CMK (cell line): Measurements from ENCODE around the gene METTL24.
"Not testable (repeated sequence)": the region's sequence is repeated elsewhere in the genome, so short reads cannot be mapped to it uniquely, and the experiment has no call there.

Source experiments
- DNase-seq: peaks from one replicate; pipeline ENCODE4 v3.0.0-alpha.2; 2010; ENCODE audit warnings: low read depth

METTL24 gene

DNA sequence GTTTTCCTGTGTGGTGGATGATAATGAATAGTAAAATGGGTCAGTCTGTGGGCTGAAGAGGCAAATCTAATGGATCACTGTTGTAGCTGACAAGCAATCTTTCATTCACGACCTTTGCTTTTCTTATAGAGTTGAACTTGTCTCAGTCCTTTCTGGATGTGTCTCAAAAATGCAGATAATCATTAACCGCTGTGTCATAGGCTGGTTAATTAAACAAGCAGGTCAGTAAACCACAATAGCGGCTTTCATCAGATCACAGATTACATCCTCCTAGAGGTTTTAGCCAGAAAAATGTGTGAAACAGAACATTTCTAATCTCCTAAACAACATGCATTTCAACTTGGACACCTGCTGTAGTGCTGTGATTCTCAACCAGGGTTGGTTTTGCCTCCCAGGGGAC lies 2.5 kb upstream of the METTL24 start:
- no peak for DNase-seq

DNA sequence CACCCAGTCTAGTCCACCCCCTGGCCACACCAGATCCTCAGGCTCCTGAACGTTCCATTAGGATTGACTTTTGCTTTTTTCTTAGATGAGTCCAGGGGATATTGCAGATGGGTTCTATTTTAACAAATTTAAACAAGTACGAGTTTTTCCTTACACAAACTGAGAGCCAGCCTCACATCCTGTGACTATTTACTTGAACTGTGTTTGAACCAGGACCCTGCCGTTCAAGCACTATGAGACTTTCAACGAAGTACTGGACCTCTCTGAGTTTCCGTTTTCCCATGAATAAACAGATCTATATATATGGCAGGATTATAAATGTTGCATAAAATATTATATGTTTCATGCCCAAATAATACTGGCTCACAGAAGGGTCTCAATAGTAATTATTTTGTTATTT lies 1.4 kb upstream of the METTL24 start:
- DNase-seq: no peak

DNA sequence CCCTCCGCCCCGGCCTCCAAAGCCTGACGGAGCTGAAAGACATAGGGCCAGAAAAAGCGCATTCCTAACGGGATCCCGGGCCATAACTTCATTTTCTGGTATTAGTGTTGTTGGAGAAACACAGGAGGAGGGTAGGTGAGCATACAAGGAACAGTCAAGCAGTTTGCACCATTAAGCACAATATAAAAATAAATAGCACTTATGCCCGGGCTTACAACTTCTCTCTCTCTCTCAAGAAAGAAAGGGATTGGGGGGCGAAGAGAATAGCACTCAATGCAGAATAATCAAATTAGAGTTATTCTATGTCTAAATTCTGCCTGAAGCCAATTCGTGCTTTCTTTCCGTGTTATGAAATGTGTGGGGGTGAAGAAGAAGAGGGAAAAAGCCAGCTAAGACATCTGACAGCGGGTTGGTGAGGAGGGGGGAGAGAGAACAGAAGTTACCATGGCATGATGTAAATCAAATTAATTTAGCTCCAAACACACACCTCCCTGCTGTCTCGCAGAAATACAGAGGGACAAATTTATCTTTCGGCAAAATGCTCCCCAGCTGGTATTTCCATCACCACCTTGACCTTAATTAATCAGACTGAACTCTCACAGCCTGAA lies 508 bp upstream of the METTL24 start:
- no peak for DNase-seq

DNA sequence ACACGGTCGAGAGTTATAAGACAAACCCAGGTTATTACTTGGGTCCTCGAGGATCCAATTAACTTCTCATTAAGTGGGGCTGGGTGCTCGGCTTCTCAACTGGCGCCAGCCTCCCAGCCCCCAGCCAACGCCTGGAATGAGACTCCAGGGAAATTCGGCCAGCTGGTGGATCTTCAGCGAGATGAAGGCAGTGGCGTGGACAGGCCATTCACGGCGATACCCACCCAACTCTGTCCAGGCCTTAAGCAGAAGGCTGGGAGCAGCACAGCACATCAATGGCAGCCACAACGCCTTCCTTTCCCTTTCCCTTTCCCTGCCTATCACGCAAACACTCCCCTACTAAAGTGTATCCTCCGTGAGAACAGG lies 868 bp downstream of the METTL24 start:
- no peak for DNase-seq

DNA sequence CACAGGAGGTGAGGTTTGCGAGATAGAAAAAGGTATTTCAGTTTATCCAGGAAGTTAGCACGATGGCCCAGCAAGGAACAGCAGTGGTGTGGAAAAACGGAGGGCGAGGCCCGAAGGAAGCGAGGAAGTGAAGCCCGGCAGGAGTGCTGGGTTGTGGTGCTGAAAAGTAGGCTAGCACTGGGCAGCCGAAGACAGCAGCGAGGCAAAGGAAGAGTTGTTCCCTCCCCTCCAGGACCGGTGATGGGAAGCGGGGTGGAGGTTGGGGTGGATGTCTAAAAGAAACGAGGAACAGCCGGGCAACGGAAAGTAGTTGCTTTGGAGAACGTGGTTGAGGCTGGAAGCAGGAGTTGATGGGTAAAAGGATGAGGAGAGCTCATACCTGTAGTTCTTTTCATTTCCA lies 1.4 kb downstream of the METTL24 start:
- no peak for DNase-seq

DNA sequence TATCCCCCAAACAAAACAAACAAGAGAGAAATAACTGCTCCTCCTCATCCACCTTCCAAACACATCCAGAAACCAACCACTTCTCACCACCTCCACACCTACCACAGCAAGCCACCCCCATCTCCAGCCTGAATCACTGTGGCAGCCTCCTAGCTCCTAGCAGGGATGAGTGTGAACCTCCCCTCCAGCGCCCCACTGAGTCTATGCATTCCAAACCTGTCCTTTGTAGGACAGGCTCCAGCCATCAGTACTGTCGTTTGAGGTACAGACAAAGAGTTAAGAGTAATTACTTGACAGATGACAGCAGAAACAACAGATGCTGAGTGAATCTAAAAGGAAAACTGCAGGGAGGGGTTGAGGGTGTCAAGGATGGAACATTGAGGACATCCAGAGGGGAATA lies 2.4 kb downstream of the METTL24 start:
- no peak for DNase-seq

DNA sequence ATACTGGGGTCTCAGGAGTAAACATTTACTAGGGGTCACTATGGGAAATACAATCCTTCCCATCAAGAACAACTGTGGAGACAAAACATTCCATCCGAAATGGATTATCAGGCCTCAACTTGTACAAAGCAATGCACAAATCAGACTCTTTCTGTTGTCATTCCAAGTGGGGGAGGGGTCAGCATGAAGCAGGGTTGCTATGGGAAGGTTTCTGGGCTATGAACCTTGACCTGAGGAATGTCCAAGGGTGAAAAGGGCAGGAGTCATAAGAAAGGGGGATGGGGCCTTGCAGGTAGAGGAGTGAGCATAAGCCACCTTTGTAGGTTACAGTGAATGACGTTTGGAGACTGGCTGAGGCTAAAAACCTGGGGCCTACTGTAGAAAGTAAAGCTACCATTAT lies 3.1 kb downstream of the METTL24 start:
- no peak for DNase-seq

DNA sequence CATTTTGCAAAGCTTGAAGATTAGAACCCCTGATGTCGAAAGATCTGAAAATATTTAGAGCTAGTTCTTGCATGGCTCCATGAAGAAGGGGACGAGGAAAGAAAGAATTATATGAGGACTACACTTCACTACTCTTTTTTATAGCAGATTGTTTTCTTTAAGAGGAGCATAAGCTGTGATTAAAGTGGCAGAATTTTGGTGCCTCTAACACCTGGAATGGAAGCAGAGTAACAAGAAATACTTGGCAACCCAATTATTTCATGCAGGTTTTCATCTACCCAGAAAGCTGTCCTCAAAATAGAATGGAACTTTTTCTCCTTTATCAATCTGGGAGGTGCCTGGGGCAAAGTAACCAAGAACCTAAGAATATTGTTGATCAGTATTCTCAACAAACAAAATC lies 4.0 kb downstream of the METTL24 start:
- no peak for DNase-seq

DNA sequence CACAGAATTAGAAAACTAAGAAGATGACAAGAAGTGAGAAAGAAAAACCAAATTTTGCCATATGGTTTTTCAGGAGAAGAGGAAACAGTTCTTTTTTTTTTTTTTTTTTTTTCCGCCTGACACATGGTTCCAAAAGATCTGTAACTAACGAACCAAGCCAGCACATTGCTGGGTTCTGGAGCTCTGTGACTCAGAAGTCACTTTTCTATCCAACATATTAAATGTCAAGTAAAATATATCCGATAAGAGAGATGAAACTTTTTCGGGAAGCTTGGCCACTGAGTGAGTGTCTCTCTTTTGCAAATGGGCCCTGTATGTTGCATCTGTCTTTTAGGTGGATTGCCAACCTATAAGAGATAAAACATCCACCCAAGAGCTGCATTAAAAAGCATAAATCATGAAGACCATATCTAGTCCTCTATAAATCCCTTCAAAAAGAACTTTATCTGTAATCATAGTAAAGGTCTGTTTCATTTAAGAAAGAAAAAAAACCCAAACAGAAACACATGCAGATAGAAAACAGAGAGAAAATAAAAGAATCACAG lies 4.6 kb downstream of the METTL24 start:
- no peak for DNase-seq

DNA sequence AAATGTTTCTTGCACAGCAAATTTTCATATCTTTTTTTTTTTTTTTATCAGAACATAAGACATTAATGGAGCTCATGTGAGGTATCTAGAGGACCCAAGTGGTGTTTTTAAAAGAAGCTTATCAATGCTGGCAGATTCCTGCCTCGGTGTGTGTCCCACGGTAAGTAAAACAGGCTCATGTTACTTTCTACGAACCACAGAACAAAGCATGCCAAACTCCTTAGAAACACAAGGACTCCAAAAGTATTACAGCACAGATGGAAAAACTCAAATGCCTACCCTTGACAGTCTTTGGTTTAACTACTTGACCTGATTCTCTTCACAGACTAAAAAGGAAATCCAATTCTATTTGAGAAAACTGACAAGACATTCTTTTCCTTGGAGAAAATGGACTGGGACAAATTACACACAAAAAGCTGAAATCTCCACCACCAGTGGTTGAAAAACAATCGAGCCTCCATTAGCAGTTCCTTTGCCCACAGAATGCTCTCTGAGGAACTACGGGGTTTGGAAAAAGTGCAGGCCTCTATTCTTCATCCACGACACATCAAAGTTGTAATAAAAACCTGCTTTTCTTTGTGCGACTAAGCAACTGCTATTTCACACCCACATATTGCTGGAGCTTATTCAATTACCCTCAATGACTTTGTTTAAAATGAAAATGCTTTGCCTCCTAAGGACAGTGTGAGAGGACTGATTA lies 5.4 kb downstream of the METTL24 start:
- DNase-seq: no peak

DNA sequence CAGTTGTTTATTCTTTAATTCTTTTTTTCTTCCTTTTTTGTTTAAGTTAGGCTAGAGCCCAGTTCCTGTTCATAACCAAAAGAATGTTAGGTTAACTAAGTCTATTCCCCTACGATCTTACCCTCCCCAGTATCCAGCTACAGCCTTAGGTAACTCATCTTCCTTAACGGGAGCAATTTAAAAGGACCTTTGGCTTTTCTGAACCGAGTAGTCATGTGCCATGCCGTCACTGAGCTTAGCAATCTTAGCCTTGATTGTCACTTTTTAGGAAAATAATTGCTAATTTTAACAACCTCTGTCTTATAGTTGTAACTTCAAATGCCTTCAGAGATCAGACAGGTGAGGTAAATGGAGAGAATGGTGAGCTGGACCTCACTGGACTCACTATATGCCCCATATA lies 6.2 kb downstream of the METTL24 start:
- DNase-seq: no peak

DNA sequence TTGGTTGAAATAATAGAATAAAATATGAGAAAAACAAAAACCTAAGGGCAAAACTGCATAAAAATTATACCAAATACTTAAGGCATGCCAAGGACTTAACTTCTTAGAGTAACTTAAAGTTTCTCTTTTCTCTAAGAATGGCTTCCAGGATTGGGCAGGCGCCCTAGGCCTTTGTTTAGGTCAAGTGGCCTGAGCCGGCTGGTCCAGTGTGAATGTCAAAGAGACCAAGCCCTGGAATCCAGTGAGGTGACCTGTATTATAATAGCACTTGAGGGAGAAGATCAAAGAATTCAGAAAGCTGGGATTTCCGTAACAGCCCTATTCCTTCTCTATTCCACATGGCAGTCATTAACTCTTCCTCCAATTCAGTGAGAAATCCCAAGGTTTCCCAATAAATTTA lies 6.6 kb downstream of the METTL24 start:
- no peak for DNase-seq

DNA sequence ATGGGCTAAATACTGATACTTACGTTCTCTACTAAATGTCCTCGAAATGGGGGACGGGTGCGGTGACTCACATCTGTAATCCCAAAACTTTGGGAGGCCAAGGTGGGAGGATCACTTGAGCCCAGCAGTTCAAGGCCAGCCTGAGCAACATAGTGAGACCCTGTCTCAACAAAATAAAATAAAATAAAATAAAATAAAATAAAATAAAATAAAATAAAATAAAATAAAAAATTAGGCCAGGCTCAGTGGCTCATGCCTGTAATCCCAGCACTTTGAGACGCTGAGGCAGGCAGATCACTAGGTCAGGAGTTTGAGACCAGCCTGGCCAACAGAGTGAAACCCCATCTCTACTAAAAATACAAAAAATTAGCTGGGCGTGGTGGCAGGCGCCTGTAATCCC lies 7.6 kb downstream of the METTL24 start:
- not testable (repeated sequence) for DNase-seq

DNA sequence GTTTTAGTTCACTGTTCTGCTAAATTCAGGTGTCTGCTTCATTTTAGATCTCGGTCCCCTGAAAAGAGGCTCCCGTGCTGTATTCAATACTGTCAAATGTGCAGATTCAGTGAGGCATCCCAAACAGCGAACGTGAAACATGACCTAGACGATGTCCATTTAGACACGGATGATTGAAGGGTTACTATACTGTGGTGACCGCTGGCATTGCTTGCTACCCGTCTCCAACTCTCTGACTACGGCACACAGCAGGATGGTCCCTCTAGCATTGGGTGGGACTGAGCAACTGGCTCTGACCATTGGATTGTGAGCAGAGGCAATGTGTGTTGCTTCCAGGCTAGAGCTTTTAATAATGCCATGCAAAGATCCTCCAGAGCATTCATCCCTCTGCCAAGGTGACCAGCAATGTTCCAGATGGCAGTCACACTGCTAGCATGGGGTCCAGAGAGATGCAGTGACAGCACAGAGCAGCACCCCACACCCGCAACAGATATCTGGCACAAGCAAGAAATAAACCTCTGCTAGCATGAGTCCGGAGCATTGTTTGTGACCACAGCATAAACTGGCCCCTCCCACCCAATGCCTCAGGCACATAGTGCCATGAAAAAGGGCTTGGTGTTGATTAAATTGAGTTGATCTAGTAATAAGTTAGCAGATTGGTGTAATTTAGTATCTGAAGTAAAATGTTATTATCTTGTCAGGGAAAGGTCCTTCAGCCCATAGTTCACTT lies 9.0 kb downstream of the METTL24 start:
- DNase-seq: no peak

DNA sequence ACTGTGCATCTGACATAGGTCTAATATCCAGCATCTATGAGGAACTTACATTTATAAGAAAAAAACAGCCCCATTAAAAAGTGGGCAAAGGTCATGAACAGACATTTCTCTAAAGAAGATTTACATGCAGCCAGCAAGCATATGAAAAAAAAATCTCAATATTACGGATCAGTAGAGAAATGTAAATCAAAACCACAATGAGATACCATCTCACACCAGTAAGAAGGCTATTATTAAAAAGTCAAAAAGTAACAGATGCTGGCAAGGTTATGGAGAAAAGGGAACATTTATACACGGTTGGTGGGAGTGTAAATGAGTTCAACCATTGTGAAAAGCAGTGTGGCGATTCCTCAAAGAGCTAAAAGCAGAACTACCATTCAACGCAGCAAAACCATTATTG lies 13.1 kb downstream of the METTL24 start:
- no peak for DNase-seq

DNA sequence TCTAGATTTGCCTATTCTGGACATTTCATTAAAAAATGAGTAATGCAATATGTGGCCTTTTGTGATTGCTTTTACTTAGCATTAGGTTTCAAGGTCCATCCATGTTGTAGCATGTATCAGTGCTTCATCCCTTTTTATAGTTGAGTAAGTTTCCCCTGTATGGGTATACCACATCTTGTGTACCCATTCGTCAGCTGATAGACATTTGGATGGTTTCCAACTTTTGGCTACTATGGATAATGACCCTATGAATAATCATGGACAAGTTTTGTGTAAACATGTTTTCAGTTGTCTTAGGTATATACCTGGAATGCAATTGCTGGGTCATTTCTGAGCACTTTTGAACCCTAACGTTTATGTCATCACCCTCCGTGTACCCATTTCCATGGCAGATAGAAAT lies 15.4 kb downstream of the METTL24 start:
- DNase-seq: no peak

DNA sequence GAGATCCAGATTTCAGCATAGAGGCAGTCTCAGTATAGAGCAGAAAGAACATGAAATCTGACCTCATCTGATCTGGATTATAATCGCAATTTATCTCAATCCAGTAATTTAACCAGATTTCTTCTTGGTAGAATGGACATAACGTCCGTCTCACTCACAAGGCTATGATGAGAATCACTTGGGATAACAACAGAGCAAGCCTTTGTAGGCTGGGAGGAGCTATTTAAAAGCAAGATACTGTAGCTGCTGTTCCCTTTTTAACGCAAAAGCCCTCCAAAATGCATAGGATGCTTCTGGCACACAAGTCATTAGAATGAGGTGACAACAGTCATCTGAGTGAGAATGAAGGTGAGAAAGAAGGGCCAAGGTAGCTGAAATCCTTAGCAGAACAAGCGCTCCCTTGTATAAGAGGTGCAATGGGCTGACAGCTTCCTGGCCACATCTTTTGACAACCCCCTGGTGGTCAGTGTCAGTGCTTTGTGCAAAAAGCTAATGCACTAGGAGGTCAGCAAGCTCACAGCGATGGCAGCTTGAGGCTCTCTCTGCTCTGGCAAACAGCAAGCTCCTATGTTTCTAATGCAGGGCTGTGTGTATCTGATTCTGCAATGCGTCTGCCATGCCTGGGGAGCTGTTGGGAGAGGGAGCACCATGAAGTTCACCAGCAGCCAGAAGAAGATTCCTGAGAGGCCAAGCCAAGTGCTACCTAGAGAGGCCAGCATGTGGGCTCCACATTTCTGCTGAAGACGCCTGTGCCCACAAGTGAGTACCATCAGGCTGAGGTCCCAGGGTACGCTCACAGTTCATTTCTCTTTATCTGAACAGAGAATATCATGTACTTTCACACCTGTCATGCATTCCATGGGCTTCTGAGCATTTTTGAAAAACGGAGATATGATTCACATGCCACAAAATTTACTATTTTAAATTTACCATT lies 16.2 kb downstream of the METTL24 start:
- DNase-seq: no peak

DNA sequence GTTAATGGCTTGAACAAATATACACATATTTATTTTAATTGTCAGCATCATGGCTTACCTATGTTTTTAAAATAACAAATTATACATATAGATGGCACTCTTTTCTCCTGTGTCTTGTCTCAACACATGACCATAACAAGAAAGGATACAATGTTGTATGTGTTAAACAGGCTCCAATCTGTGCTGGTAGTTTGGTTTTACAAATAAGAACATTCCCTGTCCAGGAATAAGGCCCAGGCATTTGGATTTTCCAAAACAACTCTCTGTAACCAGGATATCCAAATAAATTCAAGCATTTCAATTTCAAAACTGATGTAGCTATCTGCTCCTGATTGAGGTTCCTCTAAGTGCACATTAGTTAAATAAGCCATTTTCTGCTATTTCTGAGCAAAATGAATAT lies 17.1 kb downstream of the METTL24 start:
- DNase-seq: no peak

DNA sequence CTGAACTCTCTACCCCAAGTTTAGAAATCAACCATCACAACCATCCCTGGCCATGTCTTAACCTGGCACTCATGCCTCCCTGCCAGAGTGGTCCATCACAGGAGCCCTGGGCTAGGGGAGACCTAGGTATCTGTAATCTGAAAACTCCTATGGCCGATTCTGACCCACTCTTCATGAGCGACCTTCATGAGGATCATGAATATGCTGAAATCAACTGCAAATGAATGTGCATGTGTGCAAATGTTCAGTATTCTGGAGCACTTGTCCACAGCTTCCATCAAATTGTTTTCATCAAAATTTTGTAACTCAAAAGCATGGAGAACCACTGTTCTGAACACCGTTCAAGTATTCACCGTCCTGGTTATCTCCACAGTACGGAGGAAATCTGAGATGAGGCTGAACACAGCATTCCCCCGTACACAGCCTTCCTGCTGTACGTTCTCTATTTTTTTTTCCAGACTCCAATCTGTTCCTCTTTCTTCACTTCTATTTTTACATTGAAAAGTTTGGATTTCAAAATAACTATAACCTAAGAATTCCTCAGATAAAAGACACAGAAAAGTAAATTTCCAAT lies 17.7 kb downstream of the METTL24 start:
- no peak for DNase-seq

DNA sequence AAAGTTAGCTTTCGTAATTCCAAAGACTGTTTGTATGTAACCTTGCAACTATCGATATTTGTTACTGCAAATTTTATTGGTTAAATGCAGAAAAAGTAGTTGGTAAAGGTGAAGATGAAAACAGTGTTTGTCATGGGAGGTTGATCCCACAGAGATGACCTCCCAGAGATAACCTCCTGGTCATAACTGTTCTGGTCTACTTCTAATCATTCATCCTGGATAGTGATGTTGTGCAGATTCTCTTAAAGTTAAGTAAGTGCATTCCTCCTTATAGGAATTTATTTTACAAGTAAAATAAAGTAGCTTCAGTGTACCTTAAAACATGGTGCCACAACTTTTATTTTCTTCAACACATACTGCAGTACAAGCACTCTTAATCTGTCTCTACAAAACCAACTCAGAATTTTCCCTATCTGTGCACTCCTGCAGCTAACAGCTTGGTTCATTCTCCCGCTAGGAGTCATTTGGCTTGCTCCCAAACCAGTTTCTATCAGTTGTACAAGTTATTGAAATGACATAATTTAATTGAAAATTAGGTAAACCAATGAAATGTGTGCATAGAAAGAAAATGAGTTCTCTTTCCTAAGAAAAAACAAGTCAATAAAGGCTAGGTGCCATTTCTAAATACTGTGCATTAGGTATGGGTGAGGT lies 19.2 kb downstream of the METTL24 start:
- no peak for DNase-seq

DNA sequence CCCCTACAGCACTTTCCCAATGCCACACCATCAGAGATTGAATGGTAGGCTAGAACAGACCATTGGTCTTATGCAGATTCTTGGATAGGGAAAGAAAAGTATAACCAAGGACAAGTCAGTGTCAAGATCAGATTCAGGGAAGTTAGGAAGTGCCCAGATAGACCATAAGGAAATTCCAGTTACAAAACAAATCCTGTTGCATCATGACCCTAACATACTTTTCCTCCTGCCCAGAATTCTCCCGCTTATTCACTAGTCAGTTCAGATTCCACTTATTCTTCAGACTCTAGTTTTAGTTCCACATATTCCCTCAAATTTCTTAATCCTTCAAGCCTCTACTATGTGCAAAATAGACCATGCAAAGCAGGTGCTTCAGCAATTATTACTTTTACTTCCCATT lies 20.7 kb downstream of the METTL24 start:
- DNase-seq: no peak
